Breast epithelium (tissue), 3 donors: ENCODE measurements around the gene HGFAC.

Source experiments
- POLR2A ChIP-seq: fragments of 450-650 bp; IDR thresholded peaks from one replicate; pipeline ENCODE4 v1.6.1; 2016; ENCODE audit warnings: antibody characterized with exemption, mild to moderate bottlenecking, moderate library complexity
- TF ChIP-seq, protein P1 (sequence below), 3 donors: fragments of 450-650 bp; IDR thresholded peaks; one replicate each; pipeline ENCODE4 v1.5.1; 2016 to 2017; ENCODE audit warnings: antibody characterized with exemption in 3 of 3, mild to moderate bottlenecking in 3 of 3, moderate library complexity in 3 of 3

DNA sequence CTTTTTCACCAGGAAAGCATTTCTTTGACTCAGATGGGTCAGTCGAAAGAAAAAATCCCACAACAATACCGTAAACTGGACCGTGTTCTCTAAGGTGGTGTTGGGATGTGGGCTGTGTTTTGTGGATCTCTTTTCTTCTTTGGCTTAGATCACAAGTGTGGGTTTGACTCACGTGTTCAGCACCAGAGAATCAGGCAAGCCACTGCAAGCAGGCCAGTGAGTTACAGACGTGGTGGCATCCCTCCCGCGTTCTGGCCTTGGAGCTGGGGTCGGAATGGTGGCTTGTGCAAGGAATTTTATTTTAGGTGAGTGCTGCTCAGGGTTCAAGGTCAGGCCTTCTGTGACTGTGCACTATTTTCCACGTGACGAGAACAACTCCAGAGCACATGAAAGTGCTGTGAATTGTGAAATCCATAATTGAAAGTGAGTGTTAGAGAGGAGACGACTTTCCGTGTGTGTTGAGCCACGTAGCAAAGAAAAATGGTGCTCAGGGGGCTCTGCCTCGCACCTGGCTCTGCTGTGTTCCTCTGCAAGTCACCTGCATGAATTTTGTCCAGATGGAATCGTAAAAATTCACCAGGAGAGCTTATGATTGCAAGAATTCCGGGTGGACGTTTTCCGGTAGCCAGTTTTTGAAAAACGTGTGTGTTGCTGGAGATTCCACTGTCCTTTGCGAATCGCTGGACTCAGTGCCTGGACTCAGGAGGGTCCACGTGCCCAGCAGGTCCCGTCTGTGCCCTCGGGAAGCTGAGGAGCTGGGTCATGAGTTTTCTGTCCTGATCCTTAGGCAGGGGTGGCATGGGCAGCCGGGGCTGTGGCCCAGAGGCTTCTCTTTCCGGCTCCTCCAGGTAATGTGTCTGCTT lies 33.6 kb upstream of the HGFAC start:
- no peak for TF ChIP-seq POLR2A
- TF ChIP-seq, protein P1, sequence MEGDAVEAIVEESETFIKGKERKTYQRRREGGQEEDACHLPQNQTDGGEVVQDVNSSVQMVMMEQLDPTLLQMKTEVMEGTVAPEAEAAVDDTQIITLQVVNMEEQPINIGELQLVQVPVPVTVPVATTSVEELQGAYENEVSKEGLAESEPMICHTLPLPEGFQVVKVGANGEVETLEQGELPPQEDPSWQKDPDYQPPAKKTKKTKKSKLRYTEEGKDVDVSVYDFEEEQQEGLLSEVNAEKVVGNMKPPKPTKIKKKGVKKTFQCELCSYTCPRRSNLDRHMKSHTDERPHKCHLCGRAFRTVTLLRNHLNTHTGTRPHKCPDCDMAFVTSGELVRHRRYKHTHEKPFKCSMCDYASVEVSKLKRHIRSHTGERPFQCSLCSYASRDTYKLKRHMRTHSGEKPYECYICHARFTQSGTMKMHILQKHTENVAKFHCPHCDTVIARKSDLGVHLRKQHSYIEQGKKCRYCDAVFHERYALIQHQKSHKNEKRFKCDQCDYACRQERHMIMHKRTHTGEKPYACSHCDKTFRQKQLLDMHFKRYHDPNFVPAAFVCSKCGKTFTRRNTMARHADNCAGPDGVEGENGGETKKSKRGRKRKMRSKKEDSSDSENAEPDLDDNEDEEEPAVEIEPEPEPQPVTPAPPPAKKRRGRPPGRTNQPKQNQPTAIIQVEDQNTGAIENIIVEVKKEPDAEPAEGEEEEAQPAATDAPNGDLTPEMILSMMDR (IDR thresholded peaks at IDR 0.05), result no peak
